Liver (tissue), 9 donors: ENCODE data around the gene GFY. TPM values are rescaled to one million over a fixed set of nuclear protein-coding genes. Genes with fewer than 3 reads are reported as not detected.

Experiments
- DNase-seq: peaks from one replicate; pipeline ENCODE4 v3.0.0-alpha.2; 2017; ENCODE audit warnings: low spot score
- H3K27ac ChIP-seq, 2 donors: one replicate each; pipeline ENCODE4 v1.7.0; 2013; ENCODE audit warnings: inconsistent platforms in 2 of 2, low read length in 2 of 2, control low read depth in 1 of 2, low read depth in 1 of 2, mild to moderate bottlenecking in 1 of 2
- H3K27me3 ChIP-seq, 4 donors: one replicate each; pipeline versions ENCODE4 v1.6.1 to v1.7.0; 2013; ENCODE audit warnings: low read length in 3 of 4, inconsistent platforms in 1 of 4, mild to moderate bottlenecking in 1 of 4, moderate library complexity in 1 of 4; ENCODE audit not compliant: control insufficient read depth in 4 of 4, insufficient read depth in 4 of 4
- H3K36me3 ChIP-seq, 4 donors: one replicate each; pipeline versions ENCODE4 v1.6.1 to v1.7.0; 2013; ENCODE audit warnings: low read length in 3 of 4, mild to moderate bottlenecking in 3 of 4, low read depth in 1 of 4, moderate library complexity in 1 of 4; ENCODE audit not compliant: control insufficient read depth in 4 of 4, insufficient read depth in 3 of 4
- H3K4me1 ChIP-seq, 4 donors: one replicate each; pipeline versions ENCODE4 v1.6.1 to v1.7.0; 2013; ENCODE audit warnings: low read length in 3 of 4, mild to moderate bottlenecking in 3 of 4, moderate library complexity in 1 of 4; ENCODE audit not compliant: control insufficient read depth in 4 of 4, insufficient read depth in 4 of 4
- H3K4me3 ChIP-seq, 3 donors: one replicate each; pipeline versions ENCODE4 v1.6.1 to v1.7.0; 2013; ENCODE audit warnings: low read length in 3 of 3, control low read depth in 1 of 3, low read depth in 1 of 3, mild to moderate bottlenecking in 1 of 3
- H3K9ac ChIP-seq, 2 donors: one replicate each; pipeline ENCODE4 v1.7.0; 2013; ENCODE audit warnings: low read length in 2 of 2, mild to moderate bottlenecking in 2 of 2, moderate library complexity in 2 of 2, control low read depth in 1 of 2, low read depth in 1 of 2
- H3K9me3 ChIP-seq, 4 donors: one replicate each; pipeline versions ENCODE4 v1.6.1 to v1.7.0; 2013; ENCODE audit warnings: low read length in 3 of 4; ENCODE audit not compliant: control insufficient read depth in 4 of 4
- ATF3 ChIP-seq: IDR thresholded peaks from 2 replicates; pipeline ENCODE4 v1.6.1; 2016; ENCODE audit warnings: antibody characterized with exemption
- CTCF ChIP-seq: fragments of 150-350 bp; IDR thresholded peaks from 2 replicates; pipeline ENCODE4 v1.5.1; 2017; ENCODE audit warnings: improper control_type of control experiment, low read depth, low read length; ENCODE audit not compliant: missing input control
- EGR1 ChIP-seq, 2 donors: IDR thresholded peaks; 2 replicates each; pipeline ENCODE4 v1.6.1; 2016 to 2018; ENCODE audit warnings: antibody characterized with exemption in 2 of 2, low read depth in 2 of 2
- FOXA1 ChIP-seq: IDR thresholded peaks from 2 replicates; pipeline ENCODE4 v1.6.1; 2016; ENCODE audit warnings: antibody characterized with exemption
- FOXA2 ChIP-seq: IDR thresholded peaks from 2 replicates; pipeline ENCODE4 v1.6.1; 2016; ENCODE audit warnings: antibody characterized with exemption
- GABPA ChIP-seq, 2 donors: IDR thresholded peaks in 1 of 2; conservative IDR thresholded peaks in 1 of 2; 2 replicates each; pipeline ENCODE4 v1.6.1; 2016; ENCODE audit warnings: antibody characterized with exemption in 2 of 2, mild to moderate bottlenecking in 1 of 2, moderate library complexity in 1 of 2
- HNF4A ChIP-seq, 2 donors: conservative IDR thresholded peaks; 2 replicates each; pipeline ENCODE4 v1.6.1; 2016; ENCODE audit warnings: antibody characterized with exemption in 2 of 2, mild to moderate bottlenecking in 2 of 2
- HNF4G ChIP-seq: IDR thresholded peaks from 2 replicates; pipeline ENCODE4 v1.6.1; 2016; ENCODE audit warnings: antibody characterized with exemption
- JUND ChIP-seq, 2 donors: IDR thresholded peaks; 2 replicates each; pipeline ENCODE4 v1.6.1; 2016; ENCODE audit warnings: antibody characterized with exemption in 2 of 2
- NR2F2 ChIP-seq: IDR thresholded peaks from 2 replicates; pipeline ENCODE4 v1.6.1; 2016; ENCODE audit warnings: antibody characterized with exemption
- RAD21 ChIP-seq, 2 donors: IDR thresholded peaks; 2 replicates each; pipeline ENCODE4 v1.6.1; 2016; ENCODE audit warnings: antibody characterized with exemption in 2 of 2, mild to moderate bottlenecking in 2 of 2
- REST ChIP-seq: IDR thresholded peaks from 2 replicates; pipeline ENCODE4 v1.6.1; 2016; ENCODE audit warnings: antibody characterized with exemption, mild to moderate bottlenecking
- RXRA ChIP-seq, 2 donors: IDR thresholded peaks; 2 replicates each; pipeline ENCODE4 v1.6.1; 2017 to 2018; ENCODE audit warnings: antibody characterized with exemption in 2 of 2, mild to moderate bottlenecking in 1 of 2
- SP1 ChIP-seq: IDR thresholded peaks from 2 replicates; pipeline ENCODE4 v1.6.1; 2018; ENCODE audit warnings: antibody characterized with exemption, mild to moderate bottlenecking
- TAF1 ChIP-seq: conservative IDR thresholded peaks from 2 replicates; pipeline ENCODE4 v1.6.1; 2016; ENCODE audit warnings: antibody characterized with exemption, mild to moderate bottlenecking
- YY1 ChIP-seq: IDR thresholded peaks from 2 replicates; pipeline ENCODE4 v1.6.1; 2016; ENCODE audit warnings: antibody characterized with exemption, mild to moderate bottlenecking
- ZBTB33 ChIP-seq: IDR thresholded peaks from 2 replicates; pipeline ENCODE4 v1.6.1; 2016; ENCODE audit warnings: antibody characterized with exemption
- WGBS: extraction: QIAGEN DNeasy Blood & Tissue Kit; methylation state at CpG from one replicate; pipeline ENCODE4 v1.1.7; 2013; 5-methylcytosine and 5-hydroxymethylcytosine counted together
- polyA plus RNA-seq, 2 donors: library from polyadenylated mRNA; stranded (reverse) in 1 of 2; unstranded in 1 of 2; fragments of 200-250 nt in 1 of 2; fragments of >200 nt in 1 of 2; fragmentation: Nextera tagmentation in 1 of 2; extraction: Ambion mirVana in 1 of 2; gene quantifications; one replicate each; pipeline versions ENCODE4 v1.2.1 to v1.2.3, GENCODE V29; 2013 to 2015
- total RNA-seq, 2 donors: library from RNA; depleted of rRNA; stranded (reverse); fragments of >200 nt; gene quantifications; one replicate each; pipeline ENCODE4 v1.2.3, GENCODE V29; 2014
- TF ChIP-seq, protein P1 (sequence below): IDR thresholded peaks from 2 replicates; pipeline ENCODE4 v1.6.1; 2016; ENCODE audit warnings: antibody characterized with exemption
- donor health status: healthy.
- donor health status: healthy.
- donor health status: healthy.
- donor health status: healthy.
- donor health status: healthy.

The GFY gene
- total and polyA plus RNA-seq, 4 donors, result not detected

DNA sequence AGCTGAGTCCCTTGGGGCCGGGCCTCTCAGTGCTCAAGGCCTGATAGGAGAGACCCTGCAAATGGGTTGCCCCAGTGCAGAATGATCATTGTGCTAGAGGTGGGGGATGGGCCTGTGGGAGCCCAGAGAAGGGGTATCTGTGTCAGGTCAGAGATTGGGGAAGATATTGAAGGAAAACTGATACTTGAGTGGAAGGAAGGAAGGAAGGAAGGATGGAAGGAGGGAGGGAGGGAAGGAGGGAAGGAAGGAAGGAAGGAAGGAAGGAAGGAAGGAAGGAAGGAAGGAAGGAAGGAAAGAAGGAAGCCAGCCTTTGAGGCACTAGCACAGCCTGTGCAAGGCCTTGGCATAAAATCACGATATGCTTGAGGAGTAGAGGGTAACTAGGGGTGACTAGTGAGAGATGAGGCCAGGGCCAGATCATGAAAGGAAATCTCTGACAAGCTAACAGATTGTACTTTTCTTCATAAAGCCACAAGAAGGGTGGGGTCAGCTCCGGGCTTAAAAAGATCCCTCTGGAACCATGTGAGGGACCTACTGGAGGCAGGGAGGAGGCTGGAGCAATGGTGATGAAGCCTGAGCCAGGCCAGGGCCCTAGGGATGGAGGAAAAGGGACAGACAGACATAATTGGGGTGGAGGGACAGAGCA, 13.4 kb upstream of the GFY start:
- Histone ChIP-seq H3K27me3 (peaks cover 0 to 2% (median 0%) of the 10 kb centered on the region in 4 donors), H3K9me3 (no peaks in the 10 kb centered on the region), H3K4me1 (no peaks in the 10 kb centered on the region), H3K27ac (no peak overlapping the region), H3K4me3 (no peak overlapping the region), H3K9ac (no peak overlapping the region), H3K36me3 (no peaks in the 10 kb centered on the region)
- no peak for TF ChIP-seq YY1
- no peak for TF ChIP-seq CTCF
- TF ChIP-seq HNF4G, result no peak
- TF ChIP-seq REST, result no peak
- TF ChIP-seq ATF3, result no peak
- TF ChIP-seq RAD21 (IDR thresholded peaks at IDR 0.05), result no peak
- TF ChIP-seq GABPA (IDR thresholded peaks at IDR 0.05 in 1 of 2, conservative IDR thresholded peaks at IDR 0.05 in 1 of 2), result no peak
- no peak for TF ChIP-seq TAF1
- TF ChIP-seq FOXA1, result no peak
- TF ChIP-seq, protein P1, sequence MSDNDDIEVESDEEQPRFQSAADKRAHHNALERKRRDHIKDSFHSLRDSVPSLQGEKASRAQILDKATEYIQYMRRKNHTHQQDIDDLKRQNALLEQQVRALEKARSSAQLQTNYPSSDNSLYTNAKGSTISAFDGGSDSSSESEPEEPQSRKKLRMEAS, result no peak
- no peak for TF ChIP-seq HNF4A (conservative IDR thresholded peaks at IDR 0.05)
- TF ChIP-seq EGR1 (IDR thresholded peaks at IDR 0.05; ENCODE audit: low read depth in 2 of 2), result no peak
- no peak for TF ChIP-seq NR2F2
- TF ChIP-seq SP1, result no peak
- TF ChIP-seq FOXA2, result no peak
- TF ChIP-seq ZBTB33, result no peak
- TF ChIP-seq RXRA (IDR thresholded peaks at IDR 0.05), result no peak
- TF ChIP-seq JUND (IDR thresholded peaks at IDR 0.05), result no peak
- DNase-seq, result no peak
- WGBS, result 81% methylated on average over 3 of the region's 3 CpGs
